ENCODE data around the gene CEACAM6.

DNA sequence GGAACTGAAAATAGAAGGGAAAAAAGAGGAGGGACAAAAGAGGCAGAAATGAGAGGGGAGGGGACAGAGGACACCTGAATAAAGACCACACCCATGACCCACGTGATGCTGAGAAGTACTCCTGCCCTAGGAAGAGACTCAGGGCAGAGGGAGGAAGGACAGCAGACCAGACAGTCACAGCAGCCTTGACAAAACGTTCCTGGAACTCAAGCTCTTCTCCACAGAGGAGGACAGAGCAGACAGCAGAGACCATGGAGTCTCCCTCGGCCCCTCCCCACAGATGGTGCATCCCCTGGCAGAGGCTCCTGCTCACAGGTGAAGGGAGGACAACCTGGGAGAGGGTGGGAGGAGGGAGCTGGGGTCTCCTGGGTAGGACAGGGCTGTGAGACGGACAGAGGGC is 46.8 kb upstream of the CEACAM6 start, which contains the start of gene CEACAM5:
- TF ChIP-seq POLR2A (IDR thresholded peaks at IDR 0.05; ENCODE audit: low read length) (no peak), RFX5 (IDR thresholded peaks at IDR 0.05) (no peak), CBX2 (IDR thresholded peaks at IDR 0.05; ENCODE audit: borderline replicate concordance, low read depth) (no peak), KDM1A (IDR thresholded peaks at IDR 0.05; ENCODE audit: low read depth) (no peak)
- TF ChIP-seq, protein P1, sequence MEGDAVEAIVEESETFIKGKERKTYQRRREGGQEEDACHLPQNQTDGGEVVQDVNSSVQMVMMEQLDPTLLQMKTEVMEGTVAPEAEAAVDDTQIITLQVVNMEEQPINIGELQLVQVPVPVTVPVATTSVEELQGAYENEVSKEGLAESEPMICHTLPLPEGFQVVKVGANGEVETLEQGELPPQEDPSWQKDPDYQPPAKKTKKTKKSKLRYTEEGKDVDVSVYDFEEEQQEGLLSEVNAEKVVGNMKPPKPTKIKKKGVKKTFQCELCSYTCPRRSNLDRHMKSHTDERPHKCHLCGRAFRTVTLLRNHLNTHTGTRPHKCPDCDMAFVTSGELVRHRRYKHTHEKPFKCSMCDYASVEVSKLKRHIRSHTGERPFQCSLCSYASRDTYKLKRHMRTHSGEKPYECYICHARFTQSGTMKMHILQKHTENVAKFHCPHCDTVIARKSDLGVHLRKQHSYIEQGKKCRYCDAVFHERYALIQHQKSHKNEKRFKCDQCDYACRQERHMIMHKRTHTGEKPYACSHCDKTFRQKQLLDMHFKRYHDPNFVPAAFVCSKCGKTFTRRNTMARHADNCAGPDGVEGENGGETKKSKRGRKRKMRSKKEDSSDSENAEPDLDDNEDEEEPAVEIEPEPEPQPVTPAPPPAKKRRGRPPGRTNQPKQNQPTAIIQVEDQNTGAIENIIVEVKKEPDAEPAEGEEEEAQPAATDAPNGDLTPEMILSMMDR (IDR thresholded peaks at IDR 0.05): no peak
- TF ChIP-seq, protein P2, sequence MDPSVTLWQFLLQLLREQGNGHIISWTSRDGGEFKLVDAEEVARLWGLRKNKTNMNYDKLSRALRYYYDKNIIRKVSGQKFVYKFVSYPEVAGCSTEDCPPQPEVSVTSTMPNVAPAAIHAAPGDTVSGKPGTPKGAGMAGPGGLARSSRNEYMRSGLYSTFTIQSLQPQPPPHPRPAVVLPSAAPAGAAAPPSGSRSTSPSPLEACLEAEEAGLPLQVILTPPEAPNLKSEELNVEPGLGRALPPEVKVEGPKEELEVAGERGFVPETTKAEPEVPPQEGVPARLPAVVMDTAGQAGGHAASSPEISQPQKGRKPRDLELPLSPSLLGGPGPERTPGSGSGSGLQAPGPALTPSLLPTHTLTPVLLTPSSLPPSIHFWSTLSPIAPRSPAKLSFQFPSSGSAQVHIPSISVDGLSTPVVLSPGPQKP (IDR thresholded peaks at IDR 0.05; ENCODE audit: low read depth, low read length): no peak
